ENCODE data around the gene VSTM4. TPM values are rescaled to one million over a fixed set of nuclear protein-coding genes. Genes with fewer than 3 reads are reported as not detected.

The VSTM4 gene
- total RNA-seq, 3 donors from 2014 or later (not counting 1 experiment from before 2014, with no cell fraction given) = 0.38 to 0.57 (median 0.45) TPM

- Mint-ChIP-seq H3K9me3 (no peaks in the 10 kb centered on the region), H3K4me1 (no peaks in the 10 kb centered on the region), H3K4me3 (no peak overlapping the region), H3K36me3 (no peaks in the 10 kb centered on the region), H3K27ac (no peak overlapping the region), H3K27me3 (ENCODE audit: low read depth in 2 of 2) (peaks cover 11 to 12% of the 10 kb centered on the region in 2 donors)
- Histone ChIP-seq H3K4me3 (ENCODE audit: low read length) (no peak overlapping the region), H3K27ac (ENCODE audit: low read length) (no peak overlapping the region), H3K27me3 (ENCODE audit: control insufficient read depth, insufficient read depth, low read length) (peaks cover 10% of the 10 kb centered on the region), H3K4me1 (ENCODE audit: control insufficient read depth, insufficient read depth, low read length) (peaks cover 13% of the 10 kb centered on the region), H3K36me3 (ENCODE audit: control insufficient read depth, insufficient read depth, low read length) (no peaks in the 10 kb centered on the region), H3K9me3 (ENCODE audit: control insufficient read depth, insufficient read depth, low read length) (no peaks in the 10 kb centered on the region)
- DNase-seq (no peak), ATAC-seq (no peak)
- WGBS (ENCODE audit: insufficient coverage) = 84% methylated on average over 3 of the region's 3 CpGs
- intact Hi-C loops (cut with micrococcal nuclease) = no loop called here
- TF ChIP-seq CTCF (IDR thresholded peaks at IDR 0.05) = no peak
Observed at GRCh38 chr10:49113741-49114141, 1.6 kb downstream of the VSTM4 start.

- DNase-seq = no peak
- intact Hi-C loops (cut with micrococcal nuclease) = no loop called here
- WGBS (ENCODE audit: insufficient coverage) = 61% methylated on average over 3 of the region's 3 CpGs
- H3K4me1 ChIP-seq (ENCODE audit: control insufficient read depth, insufficient read depth, low read length) = peaks cover 13% of the 10 kb centered on the region
- Mint-ChIP-seq H3K36me3 (no peaks in the 10 kb centered on the region), H3K4me1 (no peaks in the 10 kb centered on the region), H3K4me3 (no peak overlapping the region), H3K9me3 (no peaks in the 10 kb centered on the region), H3K27ac (no peak overlapping the region), H3K27me3 (ENCODE audit: low read depth in 2 of 2) (peaks cover 7 to 11% of the 10 kb centered on the region in 2 donors)
- no peak for TF ChIP-seq CTCF (IDR thresholded peaks at IDR 0.05)
- H3K4me3 ChIP-seq (ENCODE audit: low read length) = no peak overlapping the region
- no peak for ATAC-seq
- no peaks in the 10 kb centered on the region for H3K9me3 ChIP-seq (ENCODE audit: control insufficient read depth, insufficient read depth, low read length)
- H3K36me3 ChIP-seq (ENCODE audit: control insufficient read depth, insufficient read depth, low read length) = no peaks in the 10 kb centered on the region
- H3K27me3 ChIP-seq (ENCODE audit: control insufficient read depth, insufficient read depth, low read length) = peaks cover 10% of the 10 kb centered on the region
- H3K27ac ChIP-seq (ENCODE audit: low read length) = no peak overlapping the region
Observed at GRCh38 chr10:49112851-49113250, 2.5 kb downstream of the VSTM4 start.

- no peaks in the 10 kb centered on the region for H3K4me1 Mint-ChIP-seq
- no peaks in the 10 kb centered on the region for H3K36me3 ChIP-seq (ENCODE audit: control insufficient read depth, insufficient read depth, low read length)
- no peak overlapping the region for H3K27ac Mint-ChIP-seq
- TF ChIP-seq CTCF (IDR thresholded peaks at IDR 0.05) = no peak
- peaks cover 10% of the 10 kb centered on the region for H3K27me3 ChIP-seq (ENCODE audit: control insufficient read depth, insufficient read depth, low read length)
- ATAC-seq = no peak
- no peaks in the 10 kb centered on the region for H3K9me3 ChIP-seq (ENCODE audit: control insufficient read depth, insufficient read depth, low read length)
- no peak for DNase-seq
- H3K4me3 Mint-ChIP-seq = no peak overlapping the region
- H3K36me3 Mint-ChIP-seq = no peaks in the 10 kb centered on the region
- peaks cover 13% of the 10 kb centered on the region for H3K4me1 ChIP-seq (ENCODE audit: control insufficient read depth, insufficient read depth, low read length)
- H3K27me3 Mint-ChIP-seq (ENCODE audit: low read depth in 2 of 2) = peaks cover 7 to 11% of the 10 kb centered on the region in 2 donors
- 87% methylated on average over 3 of the region's 3 CpGs for WGBS (ENCODE audit: insufficient coverage)
- H3K27ac ChIP-seq (ENCODE audit: low read length) = no peak overlapping the region
- intact Hi-C loops (cut with micrococcal nuclease) = no loop called here
- H3K4me3 ChIP-seq (ENCODE audit: low read length) = no peak overlapping the region
- no peaks in the 10 kb centered on the region for H3K9me3 Mint-ChIP-seq
Observed at GRCh38 chr10:49112098-49112497, 3.2 kb downstream of the VSTM4 start.

GRCh38 chr10:49111320-49111698 lies 4.0 kb downstream of the VSTM4 start:
- Mint-ChIP-seq H3K27me3 (ENCODE audit: low read depth in 2 of 2) (peaks cover 7 to 12% of the 10 kb centered on the region in 2 donors), H3K9me3 (no peaks in the 10 kb centered on the region), H3K4me1 (peaks cover 0 to 5% of the 10 kb centered on the region in 2 donors), H3K27ac (no peak overlapping the region), H3K36me3 (no peaks in the 10 kb centered on the region), H3K4me3 (no peak overlapping the region)
- TF ChIP-seq CTCF (IDR thresholded peaks at IDR 0.05) = no peak
- H3K4me1 ChIP-seq (ENCODE audit: control insufficient read depth, insufficient read depth, low read length) = peaks cover 13% of the 10 kb centered on the region
- H3K27me3 ChIP-seq (ENCODE audit: control insufficient read depth, insufficient read depth, low read length) = peaks cover 10% of the 10 kb centered on the region
- H3K9me3 ChIP-seq (ENCODE audit: control insufficient read depth, insufficient read depth, low read length) = no peaks in the 10 kb centered on the region
- intact Hi-C loops (cut with micrococcal nuclease) = no loop called here
- H3K36me3 ChIP-seq (ENCODE audit: control insufficient read depth, insufficient read depth, low read length) = no peaks in the 10 kb centered on the region
- no peak for ATAC-seq
- WGBS (ENCODE audit: insufficient coverage) = 75% methylated on average over 8 of the region's 8 CpGs
- H3K27ac ChIP-seq (ENCODE audit: low read length) = no peak overlapping the region
- H3K4me3 ChIP-seq (ENCODE audit: low read length) = no peak overlapping the region
- DNase-seq = no peak
